HG03432 (cell line): Measurements from ENCODE around the gene ADORA2A.

ENCODE experiments used
- ATAC-seq: cut with Tn5 transposase; IDR thresholded peaks from one replicate; pipeline ENCODE4 v1.9.1; 2021; ENCODE audit warnings: mild to moderate bottlenecking, moderate library complexity; ENCODE audit not compliant: unreplicated experiment

The ADORA2A gene

GRCh38 chr22:24445481-24446259, 18.3 kb downstream of the ADORA2A start:
- ATAC-seq = no peak

DNA sequence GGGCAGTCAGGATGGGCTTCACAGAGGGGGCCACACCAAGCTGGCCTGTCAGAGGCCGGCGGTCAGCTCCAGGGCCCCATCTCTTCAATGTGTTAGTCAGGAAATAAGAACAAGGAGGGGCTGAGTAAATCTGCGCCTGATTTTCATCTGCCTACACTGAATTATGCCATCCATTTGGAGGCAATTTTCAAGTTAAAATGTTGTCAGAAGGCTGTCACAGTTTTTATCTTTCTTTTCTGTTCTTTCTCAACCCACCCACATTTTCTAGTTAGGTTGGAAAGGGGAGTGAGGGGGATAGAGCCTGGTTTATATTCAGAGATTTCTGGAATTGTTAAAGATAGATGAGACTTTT, 18.8 kb downstream of the ADORA2A start:
- no peak for ATAC-seq

- ATAC-seq = no peak
Observed at GRCh38 chr22:24450610-24451009, 23.2 kb downstream of the ADORA2A start.

DNA sequence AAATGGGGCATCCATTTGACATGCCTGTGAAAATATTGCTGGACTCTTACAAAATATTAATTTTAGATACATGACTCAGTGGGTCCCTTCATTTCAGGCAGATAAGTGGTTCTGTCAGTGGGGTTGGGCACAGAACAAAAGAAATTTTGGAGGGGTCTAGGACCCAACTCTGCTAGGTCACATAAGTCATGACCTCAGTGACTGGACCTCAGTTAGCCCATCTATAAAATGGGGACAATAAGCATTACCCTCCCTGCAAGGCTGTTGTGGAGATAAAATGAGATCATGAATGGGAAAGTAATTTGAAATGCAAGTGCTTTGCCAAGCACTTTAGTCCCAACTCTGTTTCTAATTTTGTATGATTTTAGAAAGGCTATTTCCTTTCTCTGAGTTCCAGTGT, 23.8 kb downstream of the ADORA2A start:
- ATAC-seq = no peak

DNA sequence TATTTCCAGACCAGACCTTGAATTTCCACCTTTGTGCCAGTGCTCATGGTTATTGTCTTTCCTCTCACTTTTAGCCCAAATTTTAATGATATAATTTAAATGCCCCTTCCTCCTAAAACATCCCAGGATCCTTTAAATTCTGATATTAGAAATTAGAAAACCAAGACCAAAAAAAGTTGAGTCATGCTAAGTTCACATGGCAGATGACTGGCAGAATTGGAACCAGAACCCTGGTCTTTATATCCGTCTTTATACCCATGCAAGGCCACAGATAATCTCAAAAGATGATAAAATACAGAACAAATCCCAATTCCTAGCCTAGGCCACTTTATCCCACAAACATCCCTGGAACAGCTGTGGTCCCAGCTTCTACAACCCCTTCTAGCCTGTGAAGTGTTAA, 26.5 kb downstream of the ADORA2A start:
- ATAC-seq = no peak

DNA sequence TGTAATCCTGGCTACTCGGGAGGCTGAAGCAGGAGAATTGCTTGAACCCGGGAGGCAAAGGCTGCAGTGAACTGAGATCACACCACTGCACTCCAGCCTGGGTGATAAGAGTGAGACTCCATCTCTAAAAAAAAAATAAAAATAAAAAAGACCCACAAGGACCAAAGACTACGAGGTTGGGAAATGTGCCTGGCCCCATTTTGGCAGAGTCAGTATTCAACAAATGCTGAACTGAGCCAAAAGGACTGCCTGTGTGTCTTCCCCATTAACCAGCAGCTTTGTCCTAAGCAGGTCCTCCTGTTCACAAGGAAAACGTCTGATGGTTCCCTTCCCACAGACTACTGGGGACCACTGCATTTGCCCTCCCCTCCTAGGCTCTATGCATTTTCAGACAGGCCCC, 27.6 kb downstream of the ADORA2A start:
- no peak for ATAC-seq

GRCh38 chr22:24455751-24456426, 28.5 kb downstream of the ADORA2A start:
- ATAC-seq = no peak

DNA sequence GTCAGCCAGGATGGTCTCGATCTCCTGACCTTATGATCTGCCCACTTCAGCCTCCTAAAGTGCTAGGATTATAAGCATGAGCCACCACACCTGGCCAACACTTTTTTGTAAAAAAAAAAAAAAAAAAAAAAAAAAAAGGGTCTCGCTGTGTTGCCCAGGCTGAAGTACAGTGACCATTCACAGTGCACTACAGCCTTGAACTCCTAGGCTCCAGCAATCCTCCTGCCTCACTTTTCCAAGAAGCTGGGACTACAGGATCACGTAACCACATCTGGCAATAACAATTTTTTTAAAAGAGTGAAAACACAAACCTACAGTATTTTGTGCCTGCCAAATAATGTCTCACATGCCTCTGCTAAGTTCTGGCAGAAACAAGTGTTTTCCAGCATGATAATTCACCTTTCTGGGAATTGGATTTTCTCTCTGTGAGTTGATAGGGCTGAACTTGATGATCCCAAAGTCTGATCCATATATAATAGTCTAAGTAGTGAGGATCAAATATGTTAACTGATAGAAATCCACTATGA, 30.6 kb downstream of the ADORA2A start:
- no peak for ATAC-seq

GRCh38 chr22:24459911-24460310, 32.5 kb downstream of the ADORA2A start:
- ATAC-seq = no peak

- peak; percentile 47 for ATAC-seq
Observed at GRCh38 chr22:24460418-24461089, 33.2 kb downstream of the ADORA2A start.

- no peak for ATAC-seq
Observed at GRCh38 chr22:24463071-24463760, 35.8 kb downstream of the ADORA2A start.

- no peak for ATAC-seq
Observed at GRCh38 chr22:24465566-24465965, 38.2 kb downstream of the ADORA2A start.

DNA sequence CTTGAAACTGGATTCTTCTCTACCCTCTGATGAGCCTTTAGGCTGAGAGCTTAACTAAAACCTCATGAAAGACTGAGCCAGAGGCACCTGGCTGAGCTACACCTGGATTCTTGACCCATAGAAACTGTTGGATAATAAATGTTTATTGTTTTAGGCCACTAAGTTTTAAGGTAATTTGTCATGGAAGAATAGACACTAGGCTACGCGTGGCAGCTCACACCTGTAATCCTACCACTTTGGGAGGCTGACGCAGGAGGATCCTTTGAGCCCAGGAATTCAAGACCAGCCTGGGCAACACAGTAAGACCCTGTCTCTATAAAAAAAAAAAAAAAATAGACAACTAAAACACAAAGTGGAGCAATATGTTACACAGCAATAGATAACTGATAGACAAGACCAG, 38.6 kb downstream of the ADORA2A start:
- no peak for ATAC-seq

GRCh38 chr22:24466716-24467328, 39.4 kb downstream of the ADORA2A start:
- no peak for ATAC-seq

DNA sequence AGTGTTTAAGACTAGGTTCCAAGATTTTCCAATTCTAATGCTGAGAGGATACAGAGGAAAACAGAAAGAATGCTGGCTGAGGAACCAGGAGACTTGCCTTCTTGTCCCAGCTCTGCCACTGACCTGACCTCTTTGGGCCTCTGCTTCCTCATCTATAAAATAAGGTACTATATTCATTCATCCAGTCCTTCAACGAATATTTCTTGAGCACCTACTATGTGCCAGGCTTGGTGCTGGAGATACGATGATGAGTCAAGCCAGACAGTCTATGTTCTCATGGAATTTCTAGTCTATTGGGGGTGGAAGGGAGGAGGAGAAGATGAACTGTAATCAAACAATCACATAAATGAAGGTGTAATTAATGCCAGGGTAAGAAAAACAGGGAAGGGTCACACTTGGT, 39.9 kb downstream of the ADORA2A start:
- no peak for ATAC-seq

- no peak for ATAC-seq
Observed at GRCh38 chr22:24471570-24471969, 44.2 kb downstream of the ADORA2A start.

DNA sequence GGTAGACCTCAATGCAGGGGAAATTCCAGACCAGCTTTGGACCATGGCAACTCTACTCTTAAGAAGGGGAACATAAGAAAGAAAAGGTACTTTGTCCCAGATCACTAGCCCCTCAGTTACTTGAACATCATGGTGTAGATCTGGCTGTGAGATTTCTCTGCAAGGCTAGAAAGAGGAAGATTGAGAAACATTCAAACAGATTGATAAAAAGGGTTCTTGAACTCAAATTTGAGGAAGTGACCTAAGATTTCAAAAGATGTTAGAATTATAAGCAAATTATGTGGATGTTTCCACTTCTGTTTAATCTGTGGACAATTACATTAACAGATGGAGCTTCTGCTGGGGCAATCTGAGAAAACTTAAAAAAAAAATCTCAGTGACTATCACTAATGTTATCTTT, 45.9 kb downstream of the ADORA2A start:
- no peak for ATAC-seq

DNA sequence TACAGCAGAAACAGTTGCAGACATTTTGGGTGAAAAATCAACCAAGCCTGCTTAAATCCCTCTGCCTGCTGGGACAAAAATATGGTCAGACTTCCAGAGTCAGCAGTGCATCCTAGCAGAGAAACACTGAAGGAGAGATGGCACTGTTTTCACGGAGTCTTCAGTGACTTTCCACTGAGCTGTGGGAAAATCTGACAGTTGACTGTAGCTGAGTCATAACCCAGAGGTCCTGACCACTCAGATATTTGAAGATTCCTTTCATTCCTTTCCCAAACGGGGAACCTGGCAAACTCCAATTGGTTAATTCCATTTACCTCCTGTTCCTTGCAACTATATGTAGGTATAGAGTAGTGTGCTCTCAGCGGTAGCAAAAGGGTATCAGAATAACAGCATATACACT, 46.8 kb downstream of the ADORA2A start:
- no peak for ATAC-seq

- ATAC-seq = no peak
Observed at GRCh38 chr22:24474649-24475255, 47.4 kb downstream of the ADORA2A start.

GRCh38 chr22:24481641-24482040, 54.2 kb downstream of the ADORA2A start:
- no peak for ATAC-seq
